HG03095 (cell line): ENCODE data around the gene EPAS1.

ENCODE experiments used
- ATAC-seq: cut with Tn5 transposase; IDR thresholded peaks from one replicate; pipeline ENCODE4 v1.9.1; 2021; ENCODE audit warnings: moderate library complexity; ENCODE audit not compliant: unreplicated experiment

Gene EPAS1

GRCh38 chr2:46430413-46430812, 133.2 kb downstream of the EPAS1 start:
- ATAC-seq: no peak

GRCh38 chr2:46430992-46431391, 133.8 kb downstream of the EPAS1 start:
- ATAC-seq: no peak

GRCh38 chr2:46431481-46432235, 134.5 kb downstream of the EPAS1 start:
- ATAC-seq: no peak

GRCh38 chr2:46434851-46435273, 137.7 kb downstream of the EPAS1 start:
- no peak for ATAC-seq

- no peak for ATAC-seq
Observed at GRCh38 chr2:46435353-46435752, 138.1 kb downstream of the EPAS1 start.

- no peak for ATAC-seq
Observed at GRCh38 chr2:46435796-46436360, 138.7 kb downstream of the EPAS1 start.
